GM21576 (cell line): Measurements from ENCODE around the gene CD99L2.
"Not testable (repeated sequence)": the region's sequence is repeated elsewhere in the genome, so short reads cannot be mapped to it uniquely, and the experiment has no call there.

Experiments
- ATAC-seq: cut with Tn5 transposase; IDR thresholded peaks from one replicate; pipeline ENCODE4 v1.9.1; 2021; ENCODE audit warnings: mild to moderate bottlenecking, moderate library complexity; ENCODE audit not compliant: unreplicated experiment

CD99L2 gene

DNA sequence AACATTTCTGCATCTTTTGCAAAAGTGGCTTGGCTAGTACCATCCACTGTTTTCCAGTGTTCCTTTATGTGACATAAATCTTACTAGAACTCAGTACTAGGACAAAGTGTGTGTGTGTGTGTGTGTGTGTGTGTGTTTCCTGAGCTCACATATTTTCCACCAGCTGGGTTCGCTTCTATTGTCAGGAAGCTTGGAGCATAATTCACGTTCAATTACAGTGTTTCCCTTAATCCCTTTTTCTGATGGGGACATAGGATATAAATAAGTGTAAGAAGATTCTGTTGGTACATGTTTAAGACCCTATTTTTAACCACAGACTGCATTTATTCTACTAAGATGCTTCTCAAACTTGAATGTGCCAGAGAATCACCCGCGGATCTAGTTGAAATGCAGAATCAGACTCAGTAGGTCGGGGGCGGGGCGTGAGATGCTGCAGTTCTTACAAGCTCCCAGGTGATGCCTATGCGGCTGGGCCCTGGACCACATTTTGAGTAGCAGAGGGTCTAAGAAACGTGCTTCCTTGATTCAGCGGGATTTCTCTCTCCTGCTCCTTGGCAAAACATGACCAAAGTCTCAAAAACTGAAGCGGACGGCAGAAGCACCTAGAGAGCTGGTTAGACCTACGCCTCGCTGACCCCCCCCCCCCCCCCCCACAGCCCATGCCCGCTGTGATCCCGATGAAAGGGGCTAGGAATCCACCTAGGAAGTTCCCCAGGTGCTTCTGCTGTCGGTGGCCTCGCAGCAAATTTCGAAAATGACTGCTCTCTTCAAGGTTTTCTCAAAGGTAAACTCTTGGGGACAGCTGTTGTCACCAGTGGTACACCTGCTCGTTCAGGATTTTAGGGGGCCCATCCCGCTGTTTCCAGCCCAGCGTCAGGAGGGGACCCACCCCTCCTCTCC, 797 bp downstream of the CD99L2 start:
- no peak for ATAC-seq

DNA sequence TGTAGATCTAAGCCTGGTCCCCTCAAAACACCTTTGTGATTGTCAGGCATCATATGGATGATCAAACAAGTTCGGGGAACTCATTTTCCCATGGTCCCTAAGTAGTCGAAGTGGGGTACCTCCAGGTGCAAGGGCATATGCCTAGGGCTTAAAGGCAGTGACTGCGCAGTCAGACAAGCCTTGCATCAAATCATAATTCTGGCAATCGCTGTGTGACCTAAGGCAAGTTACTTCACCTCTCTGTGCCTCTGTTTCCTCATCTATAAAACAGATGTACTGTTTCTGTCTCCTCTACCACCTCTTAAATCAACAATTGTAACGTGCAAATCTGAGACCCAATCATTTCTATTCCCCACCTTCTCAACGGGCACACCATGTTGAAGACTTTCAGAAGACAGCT, 1.8 kb downstream of the CD99L2 start:
- ATAC-seq, result no peak

DNA sequence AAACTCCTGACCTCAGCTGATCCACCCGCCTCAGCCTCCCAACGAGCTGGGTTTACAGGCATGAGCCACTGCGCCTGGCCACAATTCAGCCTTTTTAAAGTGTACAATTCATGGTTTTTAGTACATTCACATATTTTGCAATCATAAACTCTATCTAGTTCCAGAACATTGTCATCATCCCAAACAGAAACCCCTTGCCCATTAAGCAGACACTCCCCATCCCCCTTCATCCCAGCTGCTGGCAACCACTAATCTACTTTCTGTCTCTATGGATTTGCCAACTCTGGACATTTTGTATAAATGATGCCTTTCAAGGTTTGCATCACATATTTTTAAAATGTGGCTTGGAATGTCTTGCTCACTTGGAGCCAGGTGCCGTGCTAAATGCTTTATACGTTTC, 4.5 kb downstream of the CD99L2 start:
- ATAC-seq, result no peak

GRCh38 chrX:150889131-150889530, 9.3 kb downstream of the CD99L2 start:
- no peak for ATAC-seq

GRCh38 chrX:150887906-150888465, 10.5 kb downstream of the CD99L2 start:
- ATAC-seq, result no peak

DNA sequence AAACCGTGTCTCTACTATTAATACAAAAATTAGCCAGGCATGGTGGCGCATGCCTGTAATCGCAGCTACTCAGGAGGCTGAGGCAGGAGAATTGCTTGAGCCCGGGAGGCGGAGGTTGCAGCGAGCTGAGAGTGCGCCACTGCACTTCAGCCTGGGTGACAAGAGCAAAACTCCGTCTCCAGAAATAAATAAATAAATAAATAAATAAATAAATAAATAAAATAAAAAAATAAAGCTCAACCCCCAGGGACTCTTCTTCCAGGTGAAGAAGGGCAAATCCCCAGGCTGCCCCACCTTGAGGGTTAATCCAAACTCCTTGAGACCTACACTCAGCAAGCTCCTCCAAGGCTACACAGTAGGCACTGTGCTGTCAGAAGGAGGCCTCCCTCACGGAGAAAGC, 11.2 kb downstream of the CD99L2 start:
- not testable (repeated sequence) for ATAC-seq

DNA sequence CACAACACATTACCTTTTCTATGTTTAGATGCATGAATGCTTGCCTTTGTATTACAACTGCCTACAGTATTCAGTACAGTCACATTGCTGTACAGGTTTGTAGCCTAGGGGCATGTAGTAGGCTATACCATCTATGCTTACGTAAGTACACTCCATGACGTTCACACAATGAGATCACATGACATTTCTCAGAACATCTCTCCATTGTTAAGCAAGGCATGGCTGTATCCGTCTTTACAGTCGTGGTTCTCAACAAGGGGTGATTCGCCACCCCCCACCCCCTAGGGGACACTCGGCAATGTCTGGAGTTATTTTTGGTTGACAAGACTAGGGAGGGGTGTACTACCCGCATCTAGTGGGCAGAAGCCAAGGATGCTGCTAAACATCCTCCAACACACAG, 12.1 kb downstream of the CD99L2 start:
- ATAC-seq, result no peak

GRCh38 chrX:150880808-150881165, 17.7 kb downstream of the CD99L2 start:
- no peak for ATAC-seq

DNA sequence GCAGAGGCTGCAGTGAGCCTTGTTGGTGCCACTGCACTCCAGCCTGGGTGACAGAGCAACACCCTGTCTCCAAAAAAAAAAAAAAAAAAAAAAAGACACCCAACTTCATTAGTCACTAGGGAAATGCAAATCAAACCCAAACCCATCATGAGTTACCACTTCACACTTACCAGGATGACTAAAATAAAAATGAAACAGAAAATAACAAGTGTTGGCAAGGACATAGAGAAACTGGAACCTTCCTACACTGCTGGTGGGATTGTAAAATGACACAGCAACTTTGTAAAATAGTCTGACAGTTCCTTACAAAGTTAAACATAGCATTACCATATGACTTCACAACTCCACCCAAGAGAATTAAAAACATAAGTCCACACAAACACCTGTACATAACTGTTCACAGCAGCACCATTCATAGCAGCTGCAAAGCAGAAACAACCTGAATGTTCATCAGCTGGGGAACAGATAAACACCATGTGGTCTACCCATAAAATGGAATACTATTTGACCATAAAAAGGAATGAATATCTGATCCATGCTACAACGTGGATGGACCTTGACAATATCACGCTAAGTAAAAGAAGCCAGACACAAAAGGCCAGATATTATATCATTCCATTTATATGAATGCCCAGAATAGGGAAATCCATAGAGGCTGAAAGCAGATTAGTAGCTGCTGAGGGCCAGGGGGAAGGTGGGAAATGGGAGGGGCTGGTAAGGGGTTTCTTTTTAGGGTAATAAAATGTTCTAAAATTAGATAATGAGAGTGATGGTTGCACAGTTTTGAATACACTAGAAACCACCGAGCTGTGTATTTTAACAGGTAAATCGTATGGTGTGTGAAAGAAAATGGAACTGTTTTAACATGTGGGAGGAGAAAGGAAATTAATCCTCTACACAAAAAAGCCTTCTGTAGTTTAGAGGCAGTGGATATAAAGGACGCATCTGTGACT, 18.3 kb downstream of the CD99L2 start:
- peak; percentile 77 for ATAC-seq

GRCh38 chrX:150875621-150876020, 22.8 kb downstream of the CD99L2 start:
- ATAC-seq, result not testable (repeated sequence)

- ATAC-seq, result no peak
Observed at GRCh38 chrX:150874448-150874847, 24.0 kb downstream of the CD99L2 start.

GRCh38 chrX:150873616-150874015, 24.9 kb downstream of the CD99L2 start:
- peak; percentile 71 for ATAC-seq

DNA sequence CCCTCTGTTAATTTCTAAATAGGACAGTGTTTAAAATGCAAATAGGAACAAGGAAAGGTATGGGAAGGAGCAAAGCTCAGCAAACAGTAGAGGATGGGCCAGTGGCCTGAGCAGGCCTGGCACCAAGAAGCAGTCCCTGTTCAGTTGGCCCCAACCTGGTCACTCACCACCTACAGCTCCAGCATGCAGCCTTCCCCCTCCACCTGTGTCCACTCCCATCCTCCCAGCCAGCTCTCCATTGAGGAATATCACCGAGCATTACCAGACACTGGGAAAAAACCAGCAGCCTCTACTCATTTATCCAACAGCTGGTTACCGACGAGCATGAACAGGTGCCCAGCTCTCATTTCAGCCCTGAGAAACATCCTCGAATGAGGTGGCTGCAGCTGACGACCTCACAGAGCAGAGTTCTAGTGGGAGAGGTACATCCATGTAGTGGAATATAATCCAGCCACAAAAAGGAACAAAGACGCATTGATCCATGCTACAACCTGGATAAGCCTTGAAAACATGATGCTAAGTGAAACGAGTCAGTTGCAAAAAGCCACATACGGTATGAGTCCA, 25.6 kb downstream of the CD99L2 start:
- ATAC-seq, result no peak

DNA sequence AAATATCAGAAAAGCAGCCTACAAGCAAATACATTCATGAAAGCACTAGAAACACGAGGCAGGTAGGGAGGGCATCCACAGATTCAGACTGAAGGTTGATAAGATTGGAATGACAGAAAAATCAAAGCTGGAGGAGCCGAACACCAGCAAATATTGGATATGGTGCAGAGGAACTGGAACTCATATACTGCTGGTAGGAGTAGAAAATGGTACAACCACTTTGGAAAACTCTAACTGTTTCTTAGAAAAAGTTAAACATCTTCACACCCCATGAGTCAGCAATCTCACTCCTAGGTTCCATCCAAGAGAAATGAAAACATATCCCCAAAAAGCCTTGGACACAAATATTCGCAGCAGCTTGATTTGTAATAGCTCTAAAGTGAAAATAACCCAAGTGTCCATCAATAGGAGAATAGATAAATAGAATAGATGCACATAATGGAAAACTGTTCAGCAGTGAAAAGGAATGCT, 27.1 kb downstream of the CD99L2 start:
- ATAC-seq, result no peak

GRCh38 chrX:150870487-150871340, 27.8 kb downstream of the CD99L2 start:
- no peak for ATAC-seq

DNA sequence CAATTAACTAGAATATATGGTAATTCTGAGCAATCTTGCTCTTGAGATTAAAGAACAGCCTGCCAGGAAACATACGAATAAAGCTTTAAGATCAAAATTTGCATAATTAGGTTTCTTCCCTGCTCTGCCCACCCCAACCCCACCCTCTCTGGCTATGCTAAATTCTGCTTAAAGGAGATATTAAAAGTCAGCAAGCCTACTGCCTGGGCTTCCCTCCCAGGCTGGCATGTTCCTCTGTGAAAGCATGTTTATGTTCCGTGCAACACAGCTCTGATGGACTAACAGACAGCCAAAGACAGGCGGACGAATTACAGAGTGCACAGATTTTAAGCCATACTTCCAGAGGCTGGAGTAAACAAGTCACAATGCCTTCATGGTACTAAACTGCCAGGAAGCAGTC, 28.4 kb downstream of the CD99L2 start:
- ATAC-seq, result no peak

- no peak for ATAC-seq
Observed at GRCh38 chrX:150869450-150869849, 29.0 kb downstream of the CD99L2 start.

DNA sequence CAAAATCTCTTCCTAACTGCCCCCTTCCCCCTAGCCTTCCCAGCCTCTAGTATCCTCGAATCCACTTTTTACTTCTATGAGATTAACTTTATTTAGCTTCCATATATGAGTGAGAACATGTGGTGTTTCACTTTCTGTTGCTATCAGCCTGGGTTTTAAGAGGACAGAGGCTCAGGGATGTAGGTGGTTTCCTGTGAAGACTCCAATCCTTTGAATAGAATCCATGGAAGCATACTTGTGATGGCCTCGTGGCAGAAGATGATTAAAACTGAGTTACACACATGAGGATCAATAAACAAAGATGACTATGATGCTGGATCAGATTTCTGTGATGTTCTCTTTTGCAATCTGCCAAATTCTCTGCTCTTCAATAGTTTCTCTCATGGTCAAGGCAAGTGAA, 29.8 kb downstream of the CD99L2 start:
- ATAC-seq, result no peak

DNA sequence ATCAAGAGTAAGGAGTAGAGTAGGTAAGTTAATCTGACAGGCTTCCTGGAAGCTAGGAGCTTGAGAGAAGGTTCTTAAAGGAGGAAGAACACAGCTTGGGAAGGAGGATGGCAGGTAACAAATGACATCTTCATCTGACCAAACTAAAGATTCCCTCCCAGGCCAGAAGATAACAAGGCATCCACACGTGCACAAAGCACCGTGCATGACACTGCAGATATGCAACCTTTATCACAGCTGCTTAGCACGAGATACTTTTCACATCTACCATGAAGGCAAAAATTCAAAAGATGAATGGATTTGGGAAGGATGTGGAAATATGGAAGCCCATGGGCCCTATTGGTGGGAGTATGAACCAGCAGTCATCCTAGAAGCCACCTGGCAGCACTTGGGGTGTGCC, 34.3 kb downstream of the CD99L2 start:
- no peak for ATAC-seq

GRCh38 chrX:150863191-150863590, 35.3 kb downstream of the CD99L2 start:
- ATAC-seq, result no peak
